ENCODE data around the gene TMEM80. TPM values are rescaled to one million over a fixed set of nuclear protein-coding genes. Genes with fewer than 3 reads are reported as not detected.

TMEM80 gene
- total and polyA plus RNA-seq, 9 of the 15 experiments (the other 6 are each of a cell fraction or from before 2014, with no cell fraction given): 5.1 to 30.1 (median 12.4) TPM

GRCh38 chr11:665062-665703 lies 30.4 kb upstream of the TMEM80 start:
- WGBS (ENCODE audit: insufficient coverage, low coverage, missing lambda C conversion rate): 83% methylated on average over 9 of the region's 15 CpGs
- in situ Hi-C loops (cut with MboI): no loop called here
- POLR2A ChIA-PET: interaction anchor here (0.6 to 1.5 kb wide), 9 partner anchors 10 to 84 kb away, joined by 3 to 14 read pairs (median 4); partner anchors contain the start of gene TALDO1

More at GRCh38 chr11:665062-665703, 30.4 kb upstream of the TMEM80 start:
- FAIRE-seq (no peak), ATAC-seq (no peak), DNase-seq (ENCODE audit: extremely low read depth in 1 of 4, low spot score in 3 of 4) (no peak)
- H3K4me2 ChIP-seq (ENCODE audit: insufficient read depth, low read length): peak overlapping the region; percentile 72; the same call in 1 of the 2 replicates
- peak overlapping the region; percentile 88 for H3K27ac ChIP-seq (ENCODE audit: extremely low read depth, low read depth, low read length)
- peaks cover 74% of the 10 kb centered on the region for H3K36me3 ChIP-seq (ENCODE audit: control insufficient read depth, insufficient read depth, low read length)
- TF ChIP-seq ZFP36 (IDR thresholded peaks at IDR 0.05; ENCODE audit: low read depth, low read length, partially characterized antibody): no peak
- TF ChIP-seq ATF7 (IDR thresholded peaks at IDR 0.05): no peak
- TF ChIP-seq TCF15 (CRISPR knock-in tag; IDR thresholded peaks at IDR 0.05): no peak
- CTCF ChIA-PET (ENCODE audit: low intra/inter-chr PET ratio): interaction anchor here (0.9 to 1.1 kb wide), 2 partner anchors 57 to 62 kb away, joined by 3 read pairs; no protein-coding TSS in a partner anchor
- peak overlapping the region; percentile 69 to 89 for H3K9ac ChIP-seq (ENCODE audit: insufficient read depth in 1 of 2, low read depth in 2 of 2, low read length in 2 of 2)
- H3K4me3 ChIP-seq: no peak overlapping the region
- intact Hi-C loops (cut with micrococcal nuclease): no loop called here
- no peaks in the 10 kb centered on the region for H3K27me3 ChIP-seq (ENCODE audit: control insufficient read depth in 2 of 2, insufficient read depth in 2 of 2, low read length in 2 of 2)
- peak overlapping the region; percentile 82; the same call in 1 of the 2 replicates for H2AFZ ChIP-seq (ENCODE audit: low read depth, low read length)
- H3K79me2 ChIP-seq (ENCODE audit: control insufficient read depth, insufficient read depth, low read length): peaks cover 32% of the 10 kb centered on the region
- BruUV-seq (replicated peaks): no TSS peak
- H3K9me1 ChIP-seq (ENCODE audit: control insufficient read depth, insufficient read depth, low read length): no peaks in the 10 kb centered on the region
- peaks cover 16 to 27% of the 10 kb centered on the region in 2 experiments; a peak in 4 of 5 replicates for H3K4me1 ChIP-seq (replicated peaks in 1 of 2; ENCODE audit: control insufficient read depth in 2 of 2, insufficient read depth in 2 of 2, low read length in 2 of 2)
- H3K9me3 ChIP-seq (replicated peaks; ENCODE audit: control insufficient read depth, insufficient read depth, low read depth, low read length): peaks cover 3% of the 10 kb centered on the region; the same call in 1 of the 2 replicates
- no peaks in the 10 kb centered on the region for H4K20me1 ChIP-seq (replicated peaks; ENCODE audit: control insufficient read depth, insufficient read depth, low read length)
